ENCODE data around the gene BIVM.
A peak's percentile ranks its signal among the peaks of the same experiment; 100 is the strongest.

BIVM gene

DNA sequence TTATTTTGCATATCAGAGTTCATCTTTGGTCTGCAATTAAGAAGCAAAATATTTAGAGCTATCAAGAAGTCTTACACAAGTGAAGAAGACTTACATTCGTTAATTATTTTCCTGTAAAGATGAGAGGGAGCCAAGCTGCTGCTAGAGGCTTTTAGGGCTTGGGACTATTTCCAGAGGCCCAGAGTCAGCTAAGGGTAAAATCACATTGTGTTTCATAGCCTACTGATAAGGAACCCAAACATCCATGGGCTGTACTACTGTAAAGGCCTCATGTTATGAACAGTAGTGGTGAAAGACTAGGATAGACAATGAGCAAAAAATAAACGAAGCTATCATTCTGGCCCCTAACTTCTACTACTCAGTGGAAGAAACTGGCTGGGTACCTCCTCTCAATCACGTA, 14.4 kb upstream of the BIVM start:
- no peak for DNase-seq (ENCODE audit: low spot score)

DNA sequence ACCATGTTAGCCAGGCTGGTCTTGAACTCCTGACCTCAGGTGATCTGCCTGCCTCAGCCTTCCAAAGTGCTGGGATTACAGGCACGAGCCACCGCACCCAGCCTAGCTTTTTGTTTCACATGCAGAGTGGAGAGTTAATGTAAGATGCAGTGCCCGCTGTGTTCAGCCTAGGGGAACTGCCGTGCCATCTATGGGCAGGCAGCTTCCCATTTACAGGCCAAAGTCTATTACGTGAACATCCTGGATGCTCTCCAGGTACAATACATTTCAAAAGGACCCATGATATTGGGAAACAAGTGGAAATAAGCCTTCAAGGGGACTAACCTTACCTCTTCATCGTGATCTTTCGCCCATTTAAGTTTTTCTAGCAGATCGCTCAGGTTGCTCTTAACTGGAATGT, 10.2 kb upstream of the BIVM start:
- no peak for DNase-seq (ENCODE audit: low spot score)

DNA sequence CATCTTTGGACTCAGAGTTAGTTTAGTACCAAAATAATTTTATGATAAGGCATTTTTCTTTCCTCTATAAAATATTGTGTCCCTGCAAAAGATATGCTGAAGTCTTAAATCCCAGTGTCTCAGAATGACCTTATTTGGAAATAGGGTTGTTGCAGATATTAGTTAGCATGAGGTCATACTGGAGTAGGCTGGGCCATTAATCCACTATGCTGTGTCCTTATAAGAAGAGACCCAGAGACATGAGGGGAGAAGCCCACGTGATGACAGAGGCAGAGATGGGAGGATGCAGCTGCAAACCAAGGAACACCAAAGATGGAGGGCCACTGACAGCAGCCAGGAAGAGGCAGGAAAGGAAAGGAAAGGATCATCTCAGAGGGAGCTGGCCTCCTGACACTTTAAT, 6.5 kb upstream of the BIVM start:
- no peak for DNase-seq (ENCODE audit: low spot score)

DNA sequence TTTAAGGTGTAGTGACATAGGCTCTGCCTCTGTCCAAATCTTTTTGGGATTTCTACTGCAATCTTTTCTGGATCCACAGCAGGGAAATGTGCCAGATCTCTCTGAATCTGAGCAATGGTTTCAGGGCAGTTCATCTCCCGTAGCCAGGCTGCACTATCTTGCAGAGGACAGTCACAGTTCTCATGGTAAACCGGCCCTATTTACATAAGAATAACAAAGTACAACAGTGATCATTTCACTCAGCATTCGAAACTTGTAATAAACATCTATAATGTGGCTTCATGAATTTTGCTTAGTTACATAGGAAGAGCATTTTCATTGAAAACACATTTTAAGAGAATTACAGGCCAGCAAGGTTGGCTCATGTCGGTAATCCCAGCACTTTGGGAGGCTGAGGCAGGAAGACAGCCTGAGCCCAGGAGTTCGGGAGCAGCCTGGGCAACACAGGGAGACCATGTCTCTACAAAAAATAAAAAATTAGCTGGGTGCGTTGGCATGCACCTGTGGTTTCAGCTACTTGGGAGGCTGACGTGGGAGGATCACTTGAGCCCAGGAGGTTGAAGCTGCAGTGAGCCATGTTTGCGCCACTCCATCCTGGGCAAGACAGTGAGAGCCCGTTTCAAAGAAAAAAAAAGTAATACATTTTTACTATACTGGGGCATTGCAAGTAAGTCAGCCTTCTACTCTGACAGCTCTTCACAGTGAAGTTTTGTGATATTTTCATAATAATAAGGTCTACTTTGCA, 5.1 kb upstream of the BIVM start:
- DNase-seq (ENCODE audit: low spot score) = no peak

DNA sequence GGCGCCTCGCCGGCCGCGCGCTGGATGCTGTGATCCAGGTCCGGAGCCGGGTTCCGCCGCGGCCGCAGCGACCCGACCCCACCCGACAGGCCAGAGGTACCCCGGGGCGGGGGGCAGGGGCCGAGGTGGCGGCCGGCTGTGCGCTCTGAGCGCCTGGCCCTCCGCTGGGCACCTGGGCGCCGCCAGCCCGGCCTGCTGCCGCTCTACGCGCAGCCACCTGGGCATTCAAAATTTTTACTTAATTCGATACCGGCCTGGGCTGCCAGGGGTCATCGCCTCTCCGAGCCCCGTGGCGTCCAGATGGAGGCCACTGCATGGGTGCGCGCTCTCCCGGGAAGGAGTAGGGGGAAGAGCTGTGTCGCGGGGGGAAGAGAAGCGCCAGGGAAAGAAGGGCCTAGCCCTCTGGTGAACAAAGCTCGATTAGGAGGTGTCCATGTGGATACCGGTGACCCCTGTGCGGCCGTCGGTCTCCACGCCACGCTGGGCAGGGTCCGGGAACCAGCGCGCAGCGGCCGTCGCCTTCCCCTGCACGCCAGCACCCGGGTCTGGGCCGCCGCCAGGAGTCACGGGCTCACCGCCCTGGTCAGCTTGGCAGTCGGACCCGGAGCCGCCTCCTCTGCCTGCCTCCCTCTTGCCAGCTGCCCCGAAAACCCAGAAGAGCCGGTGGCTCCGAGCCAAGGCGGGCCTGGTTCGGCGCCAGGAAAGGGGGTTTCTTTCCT, 666 bp downstream of the BIVM start:
- peak; percentile 41 for DNase-seq (ENCODE audit: low spot score)

DNA sequence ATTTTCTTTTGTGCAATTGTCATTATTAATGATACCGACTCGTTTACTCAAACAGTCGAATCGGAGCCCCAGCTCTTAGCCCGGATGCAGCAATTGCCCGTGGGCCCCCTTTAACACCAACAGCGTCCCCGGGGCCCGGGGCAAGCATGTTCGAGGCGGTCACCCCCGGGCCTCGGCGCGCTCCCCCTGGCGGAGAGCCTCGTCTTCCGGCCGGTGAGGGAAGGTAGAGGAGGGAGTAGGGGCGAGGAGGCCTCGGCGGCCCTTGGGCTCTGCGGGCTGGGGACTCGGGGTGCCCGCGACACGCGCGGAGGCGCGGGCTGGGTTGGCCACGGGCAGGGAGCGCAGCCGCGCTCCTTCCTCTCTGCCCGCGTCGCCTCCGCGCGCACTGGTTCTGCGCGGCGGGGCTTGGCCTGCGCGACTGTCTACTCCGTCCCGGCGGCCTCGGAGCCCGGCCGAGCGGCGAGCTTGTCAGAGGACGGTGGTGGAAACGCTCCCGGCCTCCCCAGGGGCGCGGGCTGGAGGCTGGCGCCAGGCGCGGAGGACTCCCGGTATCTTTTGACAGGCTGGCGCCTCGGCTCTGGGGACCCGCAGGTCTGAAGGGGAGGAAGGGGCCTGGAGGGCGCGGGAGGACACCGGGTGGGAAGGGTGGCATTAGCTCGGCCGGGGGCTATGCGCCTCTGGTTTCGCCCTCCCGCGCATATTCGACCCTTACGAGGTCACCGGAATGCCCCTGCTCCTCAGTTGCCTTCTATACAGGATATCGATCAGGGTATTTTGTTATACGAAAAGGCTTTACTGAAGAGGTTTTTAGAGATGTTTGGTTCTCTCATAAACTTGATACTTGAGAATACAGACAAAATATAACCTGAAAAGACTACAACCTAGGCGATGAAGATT, 1.5 kb downstream of the BIVM start:
- peak; percentile 73 for DNase-seq (ENCODE audit: low spot score)

DNA sequence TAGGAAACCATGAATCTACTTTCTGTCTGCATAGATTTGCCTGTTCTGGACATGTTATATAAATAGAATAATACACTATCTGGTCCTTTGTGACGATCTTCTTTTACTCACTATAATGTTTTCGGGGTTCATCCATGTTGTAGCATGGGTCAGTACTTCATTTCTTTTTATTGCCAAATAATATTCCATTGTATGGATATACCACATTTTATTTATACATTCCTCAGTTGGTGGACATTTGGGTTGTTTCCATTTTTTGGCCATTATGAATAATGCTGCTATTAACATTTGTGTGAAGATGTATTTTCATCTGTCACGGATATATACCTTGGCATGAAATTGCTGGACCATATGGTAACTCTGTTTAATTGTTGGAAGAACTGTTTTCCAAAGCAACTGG, 6.8 kb downstream of the BIVM start:
- DNase-seq (ENCODE audit: low spot score) = no peak

DNA sequence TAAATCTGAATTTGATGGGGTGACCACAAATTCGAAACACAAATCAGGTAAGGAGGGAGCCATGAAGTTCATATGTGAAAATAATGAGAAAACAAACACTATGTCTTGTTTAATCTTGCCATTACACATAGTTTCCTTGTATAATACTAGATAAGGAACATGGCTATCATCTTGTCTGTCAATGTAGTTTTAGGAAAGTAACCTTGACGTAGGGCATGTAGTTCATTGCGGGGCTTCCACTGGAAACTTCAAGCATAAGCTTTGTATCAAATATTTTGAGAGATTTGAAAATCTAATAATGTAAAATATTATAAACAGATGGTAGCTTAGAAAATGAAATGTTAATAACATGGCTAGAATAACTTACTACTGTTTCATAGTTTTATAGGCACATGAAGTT, 8.8 kb downstream of the BIVM start:
- no peak for DNase-seq (ENCODE audit: low spot score)

DNA sequence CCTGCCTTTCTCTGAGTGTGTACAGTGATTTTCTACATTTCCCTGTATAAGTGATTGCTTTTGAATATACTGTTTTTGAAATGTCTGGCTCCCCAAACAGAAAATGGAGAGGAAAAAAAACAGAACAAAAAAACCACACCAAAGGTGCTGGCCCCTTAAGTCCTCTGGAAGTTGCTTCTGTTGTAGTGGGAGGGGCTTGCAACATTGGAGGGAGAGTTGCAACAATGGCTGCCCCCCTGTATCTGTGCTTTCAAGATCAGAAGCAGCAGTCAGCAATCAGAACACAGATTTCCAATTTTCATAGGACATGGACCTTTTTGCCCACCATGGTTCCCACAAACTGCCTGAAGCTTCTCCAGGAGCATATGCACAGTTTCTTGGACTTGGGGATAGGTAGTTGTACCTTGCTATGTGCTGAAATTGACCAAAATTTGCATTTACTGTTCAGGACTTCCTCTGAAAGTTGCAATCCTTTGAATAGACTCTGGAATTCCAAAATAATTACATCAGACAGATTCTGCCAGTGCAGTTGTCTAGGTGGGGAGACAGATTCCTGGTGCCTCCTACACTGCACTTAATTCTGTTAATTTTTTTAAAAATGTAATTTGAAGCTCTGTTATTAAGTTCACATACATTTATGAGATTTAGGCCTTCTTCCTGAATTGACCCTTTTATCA, 13.8 kb downstream of the BIVM start:
- no peak for DNase-seq (ENCODE audit: low spot score)

DNA sequence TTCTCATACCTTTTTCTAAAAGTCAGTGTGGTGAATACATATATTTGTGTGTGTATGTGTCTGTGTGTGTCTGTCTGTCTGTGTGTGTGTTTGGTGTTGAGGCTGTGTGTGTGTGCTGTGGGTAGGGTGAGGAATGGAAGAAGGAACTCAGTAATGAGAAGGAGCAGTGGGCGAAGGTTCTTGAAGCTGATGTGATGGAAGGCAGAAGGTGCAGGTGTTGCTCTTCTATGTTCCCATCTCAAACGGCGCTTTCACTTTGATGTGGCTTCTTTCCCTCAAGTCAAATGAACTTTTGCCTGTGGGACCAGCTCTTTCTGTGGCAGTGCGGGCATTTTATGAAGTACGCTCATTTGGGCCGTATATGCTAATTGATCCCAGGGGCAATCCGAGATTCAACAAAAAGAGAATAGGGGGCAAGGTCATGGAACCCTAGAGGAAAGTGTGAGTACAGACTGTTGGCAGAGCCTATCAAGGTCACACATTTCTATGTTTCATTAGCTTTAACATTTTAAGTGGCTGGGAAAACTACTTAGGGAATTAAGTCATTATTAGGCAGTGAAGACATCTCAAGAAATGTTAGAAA, 15.2 kb downstream of the BIVM start:
- no peak for DNase-seq (ENCODE audit: low spot score)

DNA sequence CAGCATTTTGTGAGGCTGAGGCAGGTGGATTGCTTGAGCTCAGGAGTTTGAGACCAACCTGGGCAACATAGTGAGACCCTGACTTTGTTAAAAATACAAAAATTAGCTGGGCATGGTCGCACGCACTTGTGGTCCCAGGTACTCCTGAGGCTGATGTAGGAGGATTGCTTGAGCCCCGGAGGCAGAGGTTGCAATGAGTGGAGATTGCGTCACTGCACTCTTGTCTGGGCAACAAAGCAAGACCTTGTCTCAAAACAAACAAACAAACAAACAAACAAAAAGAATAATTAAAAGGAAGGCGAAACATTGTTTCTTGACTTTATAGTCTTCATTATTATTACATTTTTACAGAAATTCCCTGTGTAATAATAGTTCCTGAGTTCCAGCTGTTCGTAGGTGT, 15.9 kb downstream of the BIVM start:
- DNase-seq (ENCODE audit: low spot score) = no peak

DNA sequence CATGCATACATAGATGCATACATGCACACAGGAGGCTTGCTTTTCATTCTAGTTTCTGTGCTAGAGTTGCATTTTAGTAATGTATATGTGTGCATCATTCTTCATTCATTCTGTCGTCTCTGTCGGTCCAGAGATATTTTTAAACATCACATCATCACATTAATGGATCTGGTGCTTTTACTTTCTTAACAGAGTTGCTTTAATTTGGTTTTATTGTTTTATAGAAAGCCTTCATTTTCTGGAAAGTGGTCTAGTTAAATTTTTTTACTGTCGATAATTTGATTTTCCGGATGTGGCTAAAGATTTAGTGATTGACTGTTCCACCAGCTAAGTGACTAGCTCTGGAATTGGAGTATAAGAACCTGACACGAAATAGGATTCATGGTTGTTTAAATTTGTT, 16.9 kb downstream of the BIVM start:
- no peak for DNase-seq (ENCODE audit: low spot score)

DNA sequence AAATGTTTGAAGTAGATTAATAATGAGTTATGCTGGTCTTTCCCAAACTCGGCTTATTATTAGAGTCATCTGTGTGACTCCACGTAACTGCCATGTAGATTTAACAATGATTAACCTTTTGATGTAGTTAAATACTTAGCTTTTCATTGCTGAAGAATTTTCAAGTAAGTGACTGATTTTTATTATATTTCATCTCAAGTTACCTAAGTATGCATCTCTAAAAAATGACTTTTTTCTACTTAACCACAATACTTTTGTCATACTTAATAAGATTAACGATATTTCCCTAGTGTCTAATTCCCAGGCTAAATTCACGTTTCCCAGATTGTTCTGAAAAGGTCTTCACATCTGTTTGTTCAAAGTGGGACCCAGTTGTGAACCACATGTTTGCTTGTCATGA, 17.8 kb downstream of the BIVM start:
- DNase-seq (ENCODE audit: low spot score) = no peak

DNA sequence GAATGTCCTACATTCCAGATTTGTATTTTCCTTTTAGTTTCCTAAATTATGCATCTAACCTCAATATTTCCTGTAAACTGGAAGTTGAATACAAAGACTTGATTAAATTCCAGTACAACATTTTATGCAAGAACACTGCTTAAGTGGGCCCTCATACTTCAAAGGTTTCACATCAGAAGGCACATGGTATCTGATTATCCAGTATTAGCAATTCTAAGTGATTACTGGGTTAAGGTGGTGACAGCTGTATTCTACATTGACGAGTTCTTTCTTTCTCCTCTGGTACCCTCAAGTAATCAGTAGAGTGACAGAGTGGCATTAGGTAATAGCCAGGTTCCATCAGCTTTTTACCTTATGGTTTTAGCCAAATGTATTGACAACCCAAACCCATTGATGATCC, 18.3 kb downstream of the BIVM start:
- no peak for DNase-seq (ENCODE audit: low spot score)

DNA sequence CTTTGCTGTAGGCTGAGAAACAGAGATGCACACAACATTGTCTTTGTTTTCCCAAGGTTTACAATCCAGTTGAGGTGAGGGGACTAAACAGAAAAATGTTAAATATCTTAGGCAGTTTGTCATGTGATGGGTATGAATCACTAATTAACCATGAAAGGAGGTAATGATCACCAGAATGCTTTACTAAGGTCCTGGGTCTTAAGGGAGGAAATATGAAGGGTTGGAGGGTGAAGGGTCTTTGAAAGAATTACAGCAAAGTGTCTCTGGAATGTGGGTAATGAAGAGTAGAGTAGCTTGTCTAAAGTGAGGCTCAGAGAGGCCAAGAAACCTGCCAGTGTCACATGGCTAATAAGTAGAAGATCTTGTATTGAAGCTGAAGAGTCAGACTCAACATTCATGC, 19.0 kb downstream of the BIVM start:
- no peak for DNase-seq (ENCODE audit: low spot score)

DNA sequence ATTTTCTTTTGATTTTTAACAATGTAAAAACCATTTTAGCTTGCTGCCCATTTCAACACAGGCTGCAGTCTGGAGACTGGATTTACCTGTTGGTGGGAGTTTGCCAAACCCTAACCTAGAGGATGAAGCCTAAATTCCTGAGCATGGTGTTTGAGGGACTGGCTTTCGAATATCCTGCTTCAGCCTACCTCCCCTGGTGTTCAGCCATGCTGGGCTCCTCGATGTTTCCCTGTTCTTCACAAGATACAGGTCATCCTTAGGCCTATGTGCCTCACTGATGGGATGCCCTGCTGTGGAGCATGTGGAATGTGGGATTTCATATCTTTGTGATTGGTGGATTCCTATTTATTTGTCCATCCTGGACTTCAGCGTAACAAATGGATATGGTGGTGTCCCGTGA, 26.5 kb downstream of the BIVM start:
- DNase-seq (ENCODE audit: low spot score) = no peak

DNA sequence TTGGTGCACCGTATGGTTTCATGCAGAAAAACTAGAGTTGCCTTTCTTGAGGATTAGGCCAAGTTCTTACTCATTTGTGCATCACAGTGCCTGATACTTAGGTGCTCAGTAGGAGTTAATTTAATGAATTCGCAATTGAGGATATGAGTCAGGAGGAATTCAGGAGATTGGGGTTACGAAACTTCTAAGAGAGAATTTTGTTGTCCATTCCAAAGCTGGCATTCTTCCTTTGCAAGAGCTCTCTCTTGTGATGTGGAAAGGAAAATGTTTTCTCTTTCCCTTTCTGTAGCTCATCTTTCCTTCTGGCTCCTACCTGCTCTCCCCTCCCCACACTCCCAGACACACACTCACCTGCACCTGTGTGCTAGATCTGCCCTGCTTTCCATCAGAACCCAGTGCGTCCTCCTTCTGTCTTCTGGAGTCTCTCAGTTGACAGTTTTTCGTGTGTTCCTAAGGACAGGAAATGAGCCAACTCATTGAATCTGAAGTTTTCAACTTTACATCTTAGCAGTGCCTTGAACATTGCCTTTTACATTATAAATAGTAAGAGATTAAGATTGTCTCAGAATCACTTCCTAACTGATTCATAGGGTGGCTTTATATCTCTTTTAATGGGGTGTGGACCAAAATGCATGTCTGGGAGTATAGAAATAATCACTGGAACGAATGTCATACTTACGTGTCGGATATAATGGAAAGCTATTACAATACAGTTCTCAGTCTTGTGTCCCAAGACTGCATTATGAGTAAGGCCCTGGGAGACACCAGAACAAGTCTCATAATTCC, 27.2 kb downstream of the BIVM start:
- DNase-seq (ENCODE audit: low spot score) = no peak

DNA sequence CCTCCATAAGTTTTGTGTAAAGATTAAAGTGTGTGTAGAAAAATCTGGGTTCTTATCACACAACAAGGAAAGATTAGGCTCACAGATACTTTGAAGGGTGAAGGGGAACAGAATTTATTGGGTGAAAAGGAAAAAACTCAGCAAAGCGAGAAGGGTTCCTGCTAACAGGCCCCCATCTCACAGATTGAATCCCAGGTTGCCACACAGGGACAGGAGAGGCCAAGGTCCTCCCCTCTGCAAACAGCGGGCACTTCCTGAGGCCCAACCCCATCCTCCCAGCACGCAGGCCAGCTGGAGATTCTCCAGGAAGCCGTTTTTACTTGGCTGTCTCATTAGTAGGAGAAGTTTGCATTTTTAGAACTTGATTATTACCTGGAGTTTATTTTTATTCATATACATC, 31.7 kb downstream of the BIVM start:
- DNase-seq (ENCODE audit: low spot score) = no peak

DNA sequence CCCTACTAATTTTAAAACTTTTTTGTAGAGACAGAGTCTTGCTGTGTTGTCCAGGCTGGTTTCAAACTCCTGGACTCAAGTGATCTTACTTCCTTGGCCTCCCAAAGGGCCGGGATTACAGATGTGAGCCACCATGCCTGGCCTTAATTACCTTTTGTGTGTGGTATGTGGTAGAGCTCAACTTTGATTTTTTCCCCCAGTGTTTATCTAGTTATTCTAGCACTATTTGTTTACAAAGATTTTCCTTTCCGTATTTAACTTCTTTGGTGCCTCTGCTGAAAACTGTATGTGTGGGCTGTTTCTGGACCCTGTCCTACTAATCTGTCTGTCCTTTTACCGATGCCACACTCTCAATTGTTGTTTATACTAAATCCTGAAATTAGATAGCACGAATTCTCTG, 37.6 kb downstream of the BIVM start:
- no peak for DNase-seq (ENCODE audit: low spot score)

DNA sequence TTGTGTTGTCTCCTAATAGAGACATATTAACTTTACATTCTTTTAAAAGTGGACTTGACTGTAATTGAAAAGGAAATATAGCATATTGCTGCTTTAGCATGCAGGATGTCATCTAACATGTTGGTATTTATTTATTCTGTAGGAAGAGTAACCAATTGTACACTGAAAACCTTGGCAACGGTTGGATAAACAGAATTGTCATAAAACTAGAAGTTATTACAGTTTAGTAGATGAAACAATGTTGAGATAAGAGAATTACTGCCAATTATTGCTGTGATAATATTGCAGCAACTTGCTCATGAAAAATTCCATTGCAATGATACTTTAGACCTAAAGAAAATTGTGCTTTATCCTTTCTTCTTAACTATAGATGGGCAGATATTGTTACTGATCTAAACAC, 39.4 kb downstream of the BIVM start:
- DNase-seq (ENCODE audit: low spot score) = no peak

DNA sequence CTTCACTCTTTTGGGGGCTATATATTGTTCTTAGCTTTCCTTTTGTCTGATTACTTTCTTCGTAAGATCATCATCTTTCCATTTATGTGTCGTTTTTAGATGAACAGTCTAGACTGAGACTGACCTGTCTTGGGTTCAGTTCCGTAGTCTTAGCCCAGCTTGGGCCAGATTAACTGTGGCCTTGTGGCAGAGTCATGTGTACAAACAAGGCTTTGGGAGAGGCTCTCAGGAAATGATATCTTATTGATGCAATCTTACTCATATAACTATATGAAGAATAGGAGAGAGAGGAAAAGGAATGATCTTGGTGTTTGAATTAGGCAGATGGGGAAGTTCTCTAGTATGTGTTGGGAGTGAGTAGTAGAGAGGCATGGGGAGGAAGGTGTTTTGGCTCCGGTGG, 40.1 kb downstream of the BIVM start:
- no peak for DNase-seq (ENCODE audit: low spot score)
